Lung microvascular endothelial cell (primary cell): ENCODE results near the gene PLXNA4. TPM values are rescaled to one million over a fixed set of nuclear protein-coding genes. Genes with fewer than 3 reads are reported as not detected.
A peak's percentile ranks its signal among the peaks of the same experiment; 100 is the strongest.

ENCODE experiments used
- DNase-seq, 2 donors: peaks; one replicate each; pipeline versions ENCODE4 v3.0.0 to v3.0.0-alpha.2; 2010; ENCODE audit warnings: low read depth in 2 of 2
- total RNA-seq: library from RNA; depleted of rRNA; stranded (reverse); fragments of >200 nt; gene quantifications from 2 replicates; pipeline ENCODE4 v1.2.1, GENCODE V29; 2014

The PLXNA4 gene
- total RNA-seq, 1 donor from 2014 or later, result 6.9 TPM

DNA sequence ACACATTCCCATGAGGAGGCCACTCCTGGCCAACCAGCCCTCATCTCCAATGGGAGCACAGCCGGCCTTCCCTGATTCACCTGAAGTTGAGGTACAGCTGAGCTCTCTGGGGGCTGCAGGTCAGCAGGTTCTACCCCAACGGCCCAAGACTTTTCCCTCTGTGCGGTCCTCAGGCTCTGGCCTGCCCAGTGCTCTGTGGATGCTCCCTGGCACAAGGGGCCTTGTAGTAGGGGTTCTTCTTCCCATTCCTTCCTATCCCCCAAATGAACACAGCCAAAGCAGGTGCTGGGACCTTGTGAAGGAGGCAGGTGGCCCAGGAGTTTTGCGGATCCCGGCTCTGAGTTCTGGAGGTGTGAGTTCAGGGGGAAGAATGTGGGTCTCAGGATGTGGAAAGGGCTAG, 72.2 kb downstream of the PLXNA4 start:
- no peak for DNase-seq

DNA sequence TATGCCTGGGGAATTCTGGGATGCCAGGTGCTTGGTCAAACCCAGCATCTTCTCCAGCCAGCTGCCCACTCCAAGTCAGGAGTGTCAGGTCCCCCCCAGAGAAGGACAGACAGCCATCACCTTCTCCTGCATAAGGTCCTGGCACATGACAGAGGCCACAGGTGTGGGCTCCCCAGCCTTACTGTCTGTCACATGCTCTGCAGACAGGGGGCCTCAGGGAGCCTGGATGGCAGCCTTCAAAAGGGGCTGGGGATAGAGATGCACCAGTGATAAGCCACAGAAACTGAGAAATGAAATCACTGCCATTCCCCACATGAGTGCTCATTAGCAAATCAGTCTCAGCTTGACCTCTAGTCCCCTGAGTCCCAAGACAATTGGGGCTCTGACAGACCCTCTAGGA, 72.9 kb downstream of the PLXNA4 start:
- no peak for DNase-seq

DNA sequence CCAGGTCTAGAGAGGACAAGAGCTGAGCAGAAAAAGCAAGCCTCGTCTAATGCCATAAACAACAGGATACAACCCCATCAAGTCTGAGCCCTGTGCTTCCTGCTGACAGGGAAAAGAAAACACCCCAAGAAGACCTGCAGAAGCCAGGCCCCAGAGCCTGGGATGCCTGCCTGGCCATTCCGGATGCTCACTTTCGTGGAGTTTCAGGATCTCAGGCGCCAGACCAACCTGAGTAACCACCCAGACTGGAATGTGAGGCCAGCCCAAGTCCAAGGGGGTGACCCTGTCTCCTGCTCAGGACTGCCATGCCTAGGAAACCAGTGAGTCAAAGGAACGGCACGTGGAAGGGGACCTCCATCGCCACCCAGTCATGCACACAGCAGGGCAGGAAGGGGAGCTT, 74.3 kb downstream of the PLXNA4 start:
- peak; percentile 80 to 89 for DNase-seq

- peak; percentile 28 to 90 for DNase-seq
These were observed 75.4 kb downstream of the PLXNA4 start for GRCh38 chr7:132500727-132501440.

DNA sequence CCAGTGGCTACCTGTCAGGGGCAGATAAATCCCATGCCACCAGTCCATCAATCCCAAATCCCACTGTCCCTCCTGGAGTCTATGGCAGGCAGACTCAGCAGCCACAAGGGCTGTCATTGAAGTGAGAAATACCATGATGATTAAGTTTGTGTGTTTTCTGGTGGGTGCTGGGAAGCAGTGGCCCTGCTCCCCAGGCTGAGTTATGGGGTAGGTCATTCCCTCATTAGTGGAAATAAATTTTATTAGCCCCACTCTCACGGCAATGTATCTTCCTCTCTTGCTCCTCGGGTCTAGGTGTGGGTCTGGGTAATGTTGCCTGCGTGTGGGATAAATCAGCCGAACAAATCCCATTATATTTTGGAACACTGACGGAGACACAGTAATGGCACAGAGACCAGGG, 76.8 kb downstream of the PLXNA4 start:
- no peak for DNase-seq

DNA sequence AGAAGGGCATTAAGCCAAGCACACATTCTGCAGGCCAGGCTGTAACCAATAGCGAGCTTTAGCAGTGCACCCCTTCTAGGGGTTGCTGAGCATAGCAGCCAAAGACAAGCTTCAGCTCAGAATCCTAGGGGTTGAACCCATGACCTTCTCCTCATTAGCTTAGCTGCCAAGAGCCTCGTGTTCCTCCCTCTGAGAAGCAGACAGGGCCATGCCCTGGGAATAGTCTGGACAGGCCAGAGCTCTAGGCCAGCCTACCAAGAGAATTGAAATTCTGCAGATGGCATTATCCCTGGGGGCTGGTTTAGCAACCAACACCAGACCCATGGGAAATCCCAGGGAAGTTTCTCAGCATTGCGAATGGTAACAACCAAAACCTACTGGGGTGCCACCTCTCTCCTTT, 77.2 kb downstream of the PLXNA4 start:
- DNase-seq, result no peak

DNA sequence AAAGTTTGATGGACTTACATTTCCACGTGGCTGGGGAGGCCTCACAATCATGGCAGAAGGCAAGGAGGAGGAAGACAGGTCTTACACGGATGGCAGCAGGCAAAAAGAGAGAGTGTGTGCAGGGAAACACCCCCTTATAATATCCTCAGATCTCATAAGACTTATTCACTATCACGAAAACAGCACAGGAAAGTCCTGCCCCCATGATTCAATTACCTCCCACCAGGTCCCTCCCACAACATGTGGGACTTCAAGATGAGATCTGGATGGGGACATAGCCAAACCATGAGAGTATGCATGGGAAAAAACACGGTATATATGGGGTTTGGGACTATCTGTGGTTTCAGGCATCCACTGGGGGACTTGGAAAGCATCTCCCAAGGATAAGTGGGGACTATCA, 78.0 kb downstream of the PLXNA4 start:
- DNase-seq, result no peak

DNA sequence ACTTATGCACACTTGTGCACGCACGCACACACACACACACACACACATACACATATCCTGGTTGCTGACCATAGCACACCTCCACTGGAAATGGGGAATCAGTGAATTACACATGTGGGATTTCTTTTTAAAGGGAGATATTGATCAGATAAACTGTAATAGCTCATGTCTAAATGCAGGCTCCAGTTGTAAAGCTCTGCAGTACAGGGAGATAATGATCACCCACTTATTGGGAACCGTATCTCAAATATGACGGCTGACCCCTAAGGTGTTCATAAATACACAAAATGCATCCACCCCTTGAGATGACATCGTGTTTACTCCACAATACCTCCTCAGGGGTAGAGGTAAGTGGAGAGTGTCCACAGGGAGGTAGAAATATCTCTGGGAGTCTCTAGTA, 79.2 kb downstream of the PLXNA4 start:
- no peak for DNase-seq

- DNase-seq, result no peak
These were observed 80.3 kb downstream of the PLXNA4 start for GRCh38 chr7:132495936-132496335.

- no peak for DNase-seq
These were observed 81.8 kb downstream of the PLXNA4 start for GRCh38 chr7:132494474-132494873.

GRCh38 chr7:132492823-132493445, 83.3 kb downstream of the PLXNA4 start:
- DNase-seq, result no peak

GRCh38 chr7:132491391-132491945, 84.8 kb downstream of the PLXNA4 start:
- no peak for DNase-seq

- DNase-seq, result no peak
These were observed 85.8 kb downstream of the PLXNA4 start for GRCh38 chr7:132490474-132490873.

- no peak for DNase-seq
These were observed 86.5 kb downstream of the PLXNA4 start for GRCh38 chr7:132489776-132490237.

- DNase-seq, result no peak
These were observed 87.5 kb downstream of the PLXNA4 start for GRCh38 chr7:132488634-132489302.

- DNase-seq, result peak; percentile 42 to 66
These were observed 90.0 kb downstream of the PLXNA4 start for GRCh38 chr7:132486274-132486610.

- no peak for DNase-seq
These were observed 90.5 kb downstream of the PLXNA4 start for GRCh38 chr7:132485600-132486273.

GRCh38 chr7:132485136-132485535, 91.1 kb downstream of the PLXNA4 start:
- no peak for DNase-seq

GRCh38 chr7:132482866-132483265, 93.4 kb downstream of the PLXNA4 start:
- no peak for DNase-seq

DNA sequence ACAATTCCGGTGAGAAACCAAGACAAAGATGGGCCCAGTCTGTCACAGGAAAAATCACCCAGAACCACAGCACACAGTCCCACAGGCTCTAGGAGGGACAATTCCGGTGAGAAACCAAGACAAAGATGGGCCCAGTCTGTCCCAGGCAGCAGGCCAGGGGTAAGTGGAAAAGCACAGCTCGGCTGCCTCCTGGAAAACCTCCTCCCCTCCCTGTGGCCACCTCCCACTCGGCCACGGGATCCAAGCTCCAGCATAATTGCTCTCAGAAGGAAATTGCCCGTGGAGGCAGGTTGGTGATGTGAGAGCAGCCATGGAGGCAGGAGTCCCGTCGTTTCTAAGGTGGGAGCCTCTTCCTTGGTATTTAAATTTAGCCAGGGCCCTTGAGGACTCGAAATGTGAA, 95.7 kb downstream of the PLXNA4 start:
- peak in 1 of 2 donors; percentile 62 for DNase-seq

- no peak for DNase-seq
These were observed 99.7 kb downstream of the PLXNA4 start for GRCh38 chr7:132476541-132476940.

DNA sequence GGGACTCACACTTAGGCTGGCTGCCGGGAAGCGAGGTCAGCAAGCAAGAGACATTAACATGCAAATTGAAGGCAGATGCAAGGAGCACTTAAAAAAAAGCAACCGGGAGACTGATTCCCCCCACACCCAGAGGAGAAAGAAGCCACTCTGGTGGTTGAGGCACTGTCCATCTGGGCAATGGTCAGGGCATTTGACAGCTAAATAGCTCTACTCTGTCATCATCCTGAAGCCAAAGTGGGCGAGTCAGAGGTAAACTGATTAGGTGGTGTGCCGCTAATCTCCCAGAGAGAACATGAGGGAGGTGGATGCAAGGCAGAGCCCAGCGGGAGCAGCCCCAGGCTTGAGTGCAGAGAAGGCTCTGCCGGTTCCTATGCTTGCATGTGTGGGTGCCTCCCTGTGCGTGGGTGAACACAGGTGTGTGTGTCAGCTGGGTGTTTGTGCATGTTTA, 100.6 kb downstream of the PLXNA4 start:
- DNase-seq, result no peak
